CD4-positive, alpha-beta T cell (primary cell): Measurements from ENCODE around the gene FAM227A. TPM values are rescaled to one million over a fixed set of nuclear protein-coding genes. Genes with fewer than 3 reads are reported as not detected.
A peak's percentile ranks its signal among the peaks of the same experiment; 100 is the strongest.

Experiments used
- ATAC-seq: fragments of 200-7000 bp; cut with Tn5 transposase; one replicate; pipeline ENCODE4 v1.10.0; 2022; ENCODE audit warnings: mild to moderate bottlenecking; ENCODE audit not compliant: poor library complexity
- CTCF ChIA-PET: fragments of 350-600 bp; sonication (Branson Sonifier 250); formaldehyde crosslinking; loops from one replicate; lab custom pipeline; 2021; ENCODE audit warnings: antibody characterized with exemption, inconsistent platforms; lab: Charles Lee
- POLR2A ChIA-PET: fragments of 350-600 bp; sonication (Branson Sonifier 250); formaldehyde crosslinking; loops from one replicate; lab custom pipeline; 2021; ENCODE audit warnings: antibody characterized with exemption, inconsistent platforms; lab: Charles Lee
- DNase-seq, 14 experiments: peaks; one replicate each; pipeline ENCODE4 v3.0.0-alpha.2; 2013 to 2020; ENCODE audit warnings: mixed read lengths in 2 of 14
- H3K27ac ChIP-seq, 2 donors: one replicate each; pipeline versions ENCODE4 v1.5.1 to v1.7.0; 2013; ENCODE audit warnings: low read length in 2 of 2, low read depth in 1 of 2, mild to moderate bottlenecking in 1 of 2
- H3K27me3 ChIP-seq, 2 experiments: 1 replicate in 1 of 2; 2 replicates in 1 of 2; pipeline versions ENCODE4 v1.6.1 to v1.7.0; 2013; ENCODE audit warnings: low read length in 2 of 2, control low read depth in 1 of 2, mild to moderate bottlenecking in 1 of 2, moderate library complexity in 1 of 2; ENCODE audit not compliant: insufficient read depth in 2 of 2, control insufficient read depth in 1 of 2
- H3K36me3 ChIP-seq: one replicate; pipeline ENCODE4 v1.6.1; 2013; ENCODE audit warnings: low read length, control low read depth; ENCODE audit not compliant: insufficient read depth
- H3K4me1 ChIP-seq: one replicate; pipeline ENCODE4 v1.6.1; 2013; ENCODE audit warnings: low read length, control low read depth; ENCODE audit not compliant: insufficient read depth
- H3K4me3 ChIP-seq: one replicate; pipeline ENCODE4 v1.5.1; 2013; ENCODE audit warnings: mild to moderate bottlenecking, low read length, moderate library complexity
- H3K9me3 ChIP-seq, 2 experiments: 1 replicate in 1 of 2; 2 replicates in 1 of 2; pipeline versions ENCODE4 v1.6.1 to v1.7.0; 2013; ENCODE audit warnings: low read length in 2 of 2, mild to moderate bottlenecking in 2 of 2, control low read depth in 1 of 2, moderate library complexity in 1 of 2; ENCODE audit not compliant: control insufficient read depth in 1 of 2, insufficient read depth in 1 of 2
- H3K27ac Mint-ChIP-seq: one replicate; pipeline ENCODE4 v1.8.0; 2020; ENCODE audit warnings: mixed read lengths
- H3K27me3 Mint-ChIP-seq: one replicate; pipeline ENCODE4 v1.8.0; 2021; ENCODE audit warnings: mixed read lengths
- H3K36me3 Mint-ChIP-seq: one replicate; pipeline ENCODE4 v1.8.0; 2021; ENCODE audit warnings: low read depth, mixed read lengths
- H3K4me1 Mint-ChIP-seq: one replicate; pipeline ENCODE4 v1.8.0; 2021; ENCODE audit warnings: low read depth, mixed read lengths
- H3K4me3 Mint-ChIP-seq: one replicate; pipeline ENCODE4 v1.8.0; 2020; ENCODE audit warnings: mild to moderate bottlenecking, mixed read lengths
- H3K9me3 Mint-ChIP-seq: one replicate; pipeline ENCODE4 v1.8.0; 2020; ENCODE audit warnings: mixed read lengths
- CTCF ChIP-seq: fragments of 200-600 bp; IDR thresholded peaks from one replicate; pipeline ENCODE4 v1.8.0; 2022; ENCODE audit warnings: antibody characterized with exemption, mild to moderate bottlenecking
- intact Hi-C, 2 experiments: fragments of 100-400 bp; cut with DNase I in 1 of 2; cut with micrococcal nuclease in 1 of 2; formaldehyde crosslinking; loops; one replicate each; pipeline versions ENCODE4 v1.15.1 to v1.9.0; 2023 to 2025; cut with DNase I, micrococcal nuclease
- polyA plus RNA-seq, 2 donors: library from polyadenylated mRNA; unstranded; fragments of 120-200 nt; gene quantifications; one replicate each; pipeline ENCODE4 v1.2.1, GENCODE V29; 2013
- total RNA-seq, 174 experiments: library from RNA in 2 of 174; stranded (reverse) in 2 of 174; gene quantifications; one replicate each; pipeline ENCODE4 v1.2.3 and lab custom pipeline; 2021 to 2026

FAM227A gene
- total RNA-seq (under 1 TPM; 0.34 to 0.91 TPM), total RNA-seq (lab: John Stamatoyannopoulos, UW) (0 to 2.9 (median 0.75) reads per million in 172 experiments)
- 0.03 TPM for polyA plus RNA-seq (2013, experiment 1 of 2)
- 0.05 TPM for polyA plus RNA-seq (2013, experiment 2 of 2)

DNA sequence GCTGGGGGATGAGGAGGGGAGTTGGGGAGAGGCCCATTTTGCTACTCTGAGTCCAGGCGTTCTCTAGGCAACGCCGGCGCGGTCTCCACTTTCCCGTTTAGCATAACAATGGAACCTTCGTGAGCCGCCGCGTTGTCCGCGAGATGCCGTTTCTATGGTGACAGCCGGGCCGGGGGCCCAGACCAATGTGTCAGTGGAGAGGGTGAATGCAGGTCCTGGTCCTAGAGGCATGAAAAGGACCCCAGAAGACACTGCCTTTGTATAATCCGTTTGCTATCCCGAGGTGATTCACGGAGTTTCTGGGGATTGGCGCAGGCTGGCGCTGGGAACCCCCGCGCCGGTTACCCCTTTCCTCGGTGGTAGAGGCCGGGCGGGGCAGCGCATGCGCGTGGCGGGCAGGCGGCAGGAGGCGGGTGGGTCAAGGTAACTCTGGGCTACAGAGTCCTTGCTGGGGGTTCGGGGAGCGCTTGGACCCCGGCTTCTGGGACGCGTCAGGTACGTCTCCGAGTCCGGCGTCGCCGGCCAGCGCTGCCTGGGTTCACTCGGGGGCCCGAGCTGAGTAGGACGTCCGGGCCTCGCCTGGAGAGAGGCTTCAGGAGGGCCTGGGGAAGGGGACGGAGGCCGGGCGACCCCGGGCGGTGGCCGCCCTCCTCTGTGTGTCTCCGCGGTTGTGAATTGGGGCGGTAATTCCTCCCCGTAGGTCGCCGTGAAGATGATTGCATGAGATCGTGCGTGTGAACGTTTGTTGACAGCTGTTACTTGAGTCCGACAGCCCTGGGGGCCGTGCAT lies at the start of gene FAM227A, which contains the start of gene CBY1:
TSS of gene FAM227A (minus strand) at position 137 of the 789 bp plus-strand sequence. CDS start 6,224 bp downstream, outside the sequence.
TSS of gene CBY1 (plus strand) at position 383 of the 789 bp plus-strand sequence. CDS start 11,417 bp downstream, outside the sequence.
- no peak for TF ChIP-seq CTCF
- H3K4me3 ChIP-seq: peak within 1 kb of the TSS; percentile 86
- peak within 1 kb of the TSS; percentile 97 for H3K4me3 Mint-ChIP-seq

DNA sequence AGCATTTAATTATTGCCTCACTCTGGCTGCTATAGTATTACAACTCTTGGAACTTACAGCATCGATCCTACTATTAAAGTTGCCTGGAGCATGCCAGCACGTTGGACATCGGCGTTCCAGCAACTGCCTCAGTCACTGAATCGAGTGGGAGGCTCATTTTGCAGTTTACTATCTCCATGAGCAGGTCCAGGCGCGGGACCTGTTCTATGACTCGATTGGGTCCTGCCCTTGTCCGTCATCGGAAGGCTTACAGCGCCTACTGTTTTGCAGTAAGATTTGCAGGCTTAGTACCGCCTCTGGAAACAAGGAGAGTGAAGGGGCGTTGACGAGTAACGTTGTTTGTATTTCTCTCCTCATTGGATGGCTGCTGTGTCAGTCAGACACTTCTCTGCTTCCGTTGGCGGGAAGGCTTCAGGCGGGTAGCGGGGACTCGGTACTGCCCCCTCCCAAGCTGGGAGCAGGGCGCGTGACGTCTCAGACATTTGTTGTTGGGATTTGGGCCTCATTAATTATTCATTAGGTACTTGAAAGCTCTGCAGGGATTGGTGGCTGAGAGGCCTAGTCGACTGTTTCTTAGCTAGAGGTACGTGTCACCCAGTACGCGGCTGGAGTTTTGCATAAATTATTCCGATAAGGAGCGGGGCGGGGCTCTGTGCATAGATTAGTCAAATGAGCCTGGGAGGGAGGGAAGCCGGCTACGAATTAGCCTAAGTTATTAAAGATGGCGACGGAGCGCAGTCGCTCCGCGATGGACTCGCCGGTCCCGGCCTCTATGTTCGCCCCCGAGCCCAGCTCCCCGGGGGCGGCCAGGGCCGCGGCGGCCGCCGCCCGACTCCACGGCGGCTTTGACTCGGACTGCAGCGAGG lies 49.3 kb upstream of the FAM227A start, which contains the start of gene GTPBP1:
TSS of gene GTPBP1 (plus strand) at position 710 of the 866 bp plus-strand sequence. CDS start at position 722, 12 bp downstream.
- H3K27me3 Mint-ChIP-seq: peaks cover 5% of the 10 kb centered on the region
- TF ChIP-seq CTCF: peak; percentile 22
- no peaks in the 10 kb centered on the region for H3K27me3 ChIP-seq
- H3K27ac ChIP-seq: peak within 1 kb of the TSS; percentile 70 to 80
- peaks cover 54% of the 10 kb centered on the region for H3K4me1 ChIP-seq
- peaks cover 39% of the 10 kb centered on the region for H3K36me3 Mint-ChIP-seq
- peak within 1 kb of the TSS; percentile 93 for H3K4me3 Mint-ChIP-seq
- ChIA-PET POLR2A (interaction anchor here (0.6 to 6.3 kb wide), 24 partner anchors 9 to 1339 kb away, joined by 3 to 97 read pairs (median 6); partner anchors contain the start of genes CBX6, CBX7, CBY1 and FAM227A), CTCF (interaction anchor here (0.8 to 3.4 kb wide), 4 partner anchors 9 to 28 kb away, joined by 3 to 27 read pairs (median 4); partner anchors contain the start of gene TOMM22)
- intact Hi-C loops: loop anchor here (1.0 to 5.0 kb wide), 4 partner anchors 46 to 87 kb away; partner anchors contain the start of genes CBY1 (in 1 of the 2), DNAL4 (in 1 of the 2), FAM227A (in 1 of the 2) and SUN2 (in 1 of the 2)
- H3K9me3 ChIP-seq: no peaks in the 10 kb centered on the region
- peak within 1 kb of the TSS; percentile 93 for H3K27ac Mint-ChIP-seq
- H3K4me3 ChIP-seq: peak within 1 kb of the TSS; percentile 96
- peaks cover 66% of the 10 kb centered on the region for H3K4me1 Mint-ChIP-seq
- peaks cover 13% of the 10 kb centered on the region for H3K36me3 ChIP-seq
- ATAC-seq: peak; percentile 78
- peak; percentile 88 to 100 (median 95) for DNase-seq
- no peaks in the 10 kb centered on the region for H3K9me3 Mint-ChIP-seq

More for the DNA sequence above, at the start of gene FAM227A, which contains the start of gene CBY1:
- DNase-seq (peak; percentile 74 to 92 (median 82)), ATAC-seq (peak; percentile 78)
- Mint-ChIP-seq H3K9me3 (no peaks in the 10 kb centered on the region), H3K36me3 (peaks cover 4% of the 10 kb centered on the region), H3K27ac (peak within 1 kb of the TSS; percentile 98), H3K4me1 (peaks cover 23% of the 10 kb centered on the region), H3K27me3 (no peaks in the 10 kb centered on the region)
- peaks cover 19% of the 10 kb centered on the region for H3K4me1 ChIP-seq
- H3K36me3 ChIP-seq: no peaks in the 10 kb centered on the region
- POLR2A ChIA-PET: interaction anchor here (0.7 to 2.8 kb wide), 7 partner anchors 9 to 155 kb away, joined by 3 to 19 read pairs (median 5); partner anchors contain the start of genes GTPBP1 and TOMM22
- intact Hi-C loops: loop anchor here (1.0 to 10.0 kb wide), 8 partner anchors 25 to 382 kb away; partner anchors contain the start of genes DDX17 (in 1 of the 2), DMC1 (in 1 of the 2), DNAL4 (in 1 of the 2) and GTPBP1 (in 1 of the 2)
- H3K27me3 ChIP-seq: no peaks in the 10 kb centered on the region
- peak within 1 kb of the TSS; percentile 83 to 94 for H3K27ac ChIP-seq
- no peaks in the 10 kb centered on the region for H3K9me3 ChIP-seq
- CTCF ChIA-PET: interaction anchor here (5.2 kb wide), 1 partner anchor 25 kb away, joined by 22 read pairs; the partner anchor contains the start of gene TOMM22
